Renal cortex interstitium (tissue), 11 donors: ENCODE measurements around the gene AFTPH. TPM values are rescaled to one million over a fixed set of nuclear protein-coding genes. Genes with fewer than 3 reads are reported as not detected.

Experiments used
- DNase-seq, 11 donors: peaks; one replicate each; pipeline ENCODE4 v3.0.0-alpha.2; 2013; ENCODE audit warnings: low read depth in 9 of 11, low spot score in 4 of 11; ENCODE audit errors: extremely low read depth in 1 of 11
- polyA plus RNA-seq, 3 donors: library from polyadenylated mRNA; unstranded; fragments of 120-200 nt; gene quantifications; one replicate each; pipeline ENCODE4 v1.2.1, GENCODE V29; 2013; ENCODE audit not compliant: insufficient read length in 3 of 3

The AFTPH gene
- polyA plus RNA-seq, 3 donors: 62.6 to 83.4 (median 68.0) TPM

DNA sequence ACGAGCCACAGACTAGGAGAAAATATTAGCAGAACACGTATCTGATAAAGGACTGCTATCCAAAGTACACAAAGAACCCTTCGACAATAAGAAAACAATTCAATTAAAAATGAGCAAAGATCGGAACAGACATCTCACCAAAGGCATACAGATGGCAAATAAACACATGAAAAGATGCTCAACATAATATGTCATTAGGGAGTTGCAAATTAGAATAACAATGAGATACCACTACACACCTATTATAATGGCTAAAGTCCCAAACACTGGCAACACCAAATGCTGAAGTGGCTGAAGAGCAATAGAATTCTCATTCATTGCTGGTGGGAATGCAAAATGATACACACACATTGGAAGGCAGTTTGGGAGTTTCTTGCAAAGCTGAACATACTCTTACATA is 96.5 kb downstream of the AFTPH start:
- no peak for DNase-seq

DNA sequence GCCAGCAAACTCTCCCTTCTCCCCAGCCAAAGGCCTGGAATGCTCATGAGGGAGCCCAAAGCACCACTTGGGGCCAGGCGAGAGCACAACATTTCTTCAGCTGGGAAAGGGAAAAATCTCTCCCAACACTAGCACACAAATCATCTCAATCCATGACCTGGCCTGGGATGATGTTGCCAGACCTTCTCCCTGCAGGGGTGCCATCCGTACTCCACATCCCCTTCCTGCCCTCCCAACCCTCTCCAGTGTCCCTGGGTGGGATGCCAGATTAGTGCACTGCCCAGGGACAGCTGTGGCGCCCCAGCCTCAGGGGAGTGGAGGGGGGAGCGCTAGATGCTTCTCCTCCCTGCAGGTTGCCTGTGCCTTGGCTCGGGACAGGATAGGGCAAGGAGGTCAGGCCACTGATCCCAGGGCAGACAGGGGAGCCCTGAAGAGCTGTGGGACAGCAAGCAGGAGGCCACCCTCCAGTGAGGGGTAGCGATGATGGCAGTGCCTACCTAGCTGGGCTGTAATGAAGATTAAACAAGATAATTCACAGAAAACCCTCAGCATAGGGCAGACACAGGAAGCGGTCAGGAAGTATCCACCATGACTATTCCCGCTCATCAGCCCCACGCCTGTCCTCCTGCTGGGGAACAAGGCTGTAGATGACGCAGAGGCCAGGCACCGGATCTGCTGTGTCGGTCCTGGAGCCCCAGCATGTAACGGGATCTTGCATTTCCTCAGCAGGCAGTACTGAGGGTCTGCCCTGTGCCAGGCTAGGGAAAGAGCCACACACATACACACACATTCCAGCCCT is 98.5 kb downstream of the AFTPH start:
- no peak for DNase-seq

DNA sequence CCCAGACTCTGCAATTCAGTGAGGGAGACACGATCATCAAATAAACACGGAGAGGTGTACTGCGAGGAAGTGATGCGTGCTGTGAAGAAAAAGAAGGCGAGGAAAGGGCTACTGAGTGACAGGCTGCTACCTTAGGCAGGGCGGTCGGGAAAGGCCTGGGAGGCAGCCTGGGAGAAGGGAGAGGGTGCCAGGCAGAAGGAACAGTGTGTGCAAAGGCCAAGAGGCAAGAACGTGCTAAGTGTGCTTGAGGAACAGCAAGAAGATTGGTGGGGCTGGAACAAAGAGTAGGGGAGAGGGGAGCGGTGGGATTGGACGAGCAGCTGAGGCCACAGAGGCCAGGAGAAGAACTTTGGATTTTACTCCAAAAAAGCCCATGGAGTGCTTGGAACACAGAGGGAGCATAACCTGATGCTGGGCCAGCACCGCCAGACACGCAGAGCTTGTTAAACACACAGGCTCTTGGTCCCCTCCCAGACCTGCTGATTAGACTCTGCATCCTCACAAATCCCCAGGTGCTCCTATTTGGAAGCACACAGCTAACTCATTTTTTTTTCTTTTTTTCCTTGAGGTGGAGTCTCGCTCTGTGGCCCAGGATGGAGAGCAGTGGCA is 99.2 kb downstream of the AFTPH start:
- no peak for DNase-seq

DNA sequence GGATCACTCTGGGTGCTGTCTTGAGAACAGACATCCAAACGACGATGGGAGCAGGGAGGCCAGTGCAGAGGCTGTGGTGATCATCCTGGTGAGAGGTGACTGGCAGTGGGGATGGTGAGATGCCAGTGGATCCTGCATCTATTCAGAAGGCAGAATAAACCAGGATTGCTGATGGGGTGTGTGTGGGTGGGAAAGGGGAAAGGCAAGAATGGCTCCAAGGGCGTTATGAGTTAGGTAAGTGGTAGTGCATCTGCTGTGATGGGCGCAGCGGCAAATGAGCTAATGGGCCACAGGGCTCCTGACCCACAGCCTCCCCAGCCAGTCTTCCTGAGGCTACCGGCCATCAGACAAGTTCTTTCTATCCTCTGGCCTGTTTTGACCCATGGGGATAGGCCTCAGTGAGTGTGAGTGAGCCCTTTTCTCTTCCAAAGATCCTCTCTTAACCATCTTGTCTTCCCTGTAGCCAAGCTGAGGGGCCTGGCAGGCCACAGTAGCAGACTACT is 100.0 kb downstream of the AFTPH start:
- no peak for DNase-seq

DNA sequence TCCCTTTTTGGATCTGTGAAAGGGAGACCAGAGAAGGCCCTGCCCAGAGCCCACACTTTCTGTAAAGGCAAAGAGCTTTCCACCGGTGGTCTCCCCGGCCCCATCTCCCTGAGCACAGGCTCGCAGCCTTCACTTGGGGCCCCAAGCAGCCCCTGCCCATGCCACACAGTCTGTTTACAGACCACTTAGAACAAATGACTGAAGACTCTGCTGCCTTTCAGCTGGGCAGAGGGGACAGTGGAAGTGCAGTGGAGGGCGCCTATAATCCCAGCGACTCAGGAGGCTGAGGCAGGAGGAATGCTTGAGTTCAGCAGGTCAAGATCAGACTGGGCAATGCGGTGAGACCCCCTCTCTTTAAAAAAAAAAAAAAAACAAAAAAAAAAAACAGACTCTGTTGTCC is 100.7 kb downstream of the AFTPH start:
- no peak for DNase-seq

DNA sequence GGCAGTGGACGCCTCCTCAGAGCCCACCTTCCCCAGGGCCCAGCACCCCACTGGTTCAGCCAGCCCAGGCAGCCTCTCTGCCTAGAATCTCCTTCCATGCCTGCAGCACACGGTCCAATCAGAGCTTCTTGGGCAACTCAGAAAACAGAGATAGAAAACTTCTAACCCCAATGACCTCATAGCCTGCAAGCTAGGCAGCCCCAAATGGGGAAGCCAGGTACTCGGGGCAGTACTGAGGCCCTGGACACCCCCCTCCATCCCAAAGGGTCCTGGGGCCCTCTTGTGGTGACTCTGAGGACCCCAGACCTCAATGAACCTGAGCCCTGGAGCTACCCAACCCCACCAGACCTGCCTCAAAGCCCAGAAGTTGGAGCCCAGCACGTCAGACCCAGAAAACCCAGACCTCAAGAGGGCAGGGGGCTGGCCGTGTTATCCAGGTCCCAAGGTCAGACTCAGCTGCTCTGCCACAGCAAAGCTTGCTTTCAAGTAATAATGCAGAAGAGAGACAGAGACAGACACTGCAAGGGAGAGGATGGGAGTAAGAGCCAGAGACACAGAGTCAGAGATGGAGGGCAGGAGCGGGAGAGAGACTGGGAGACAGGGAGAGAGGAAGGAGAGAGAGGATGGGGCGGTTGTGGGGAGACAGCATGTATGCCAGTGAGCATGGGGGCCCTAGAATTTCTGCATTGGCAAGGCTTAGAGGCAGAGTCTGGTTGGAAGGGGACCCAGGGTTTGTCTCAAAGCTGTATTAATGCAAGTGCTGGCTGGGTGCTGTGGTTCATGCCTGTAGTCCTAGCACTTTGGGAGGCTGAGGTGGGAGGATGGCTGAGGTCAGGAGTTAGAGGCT is 101.4 kb downstream of the AFTPH start:
- DNase-seq: no peak

DNA sequence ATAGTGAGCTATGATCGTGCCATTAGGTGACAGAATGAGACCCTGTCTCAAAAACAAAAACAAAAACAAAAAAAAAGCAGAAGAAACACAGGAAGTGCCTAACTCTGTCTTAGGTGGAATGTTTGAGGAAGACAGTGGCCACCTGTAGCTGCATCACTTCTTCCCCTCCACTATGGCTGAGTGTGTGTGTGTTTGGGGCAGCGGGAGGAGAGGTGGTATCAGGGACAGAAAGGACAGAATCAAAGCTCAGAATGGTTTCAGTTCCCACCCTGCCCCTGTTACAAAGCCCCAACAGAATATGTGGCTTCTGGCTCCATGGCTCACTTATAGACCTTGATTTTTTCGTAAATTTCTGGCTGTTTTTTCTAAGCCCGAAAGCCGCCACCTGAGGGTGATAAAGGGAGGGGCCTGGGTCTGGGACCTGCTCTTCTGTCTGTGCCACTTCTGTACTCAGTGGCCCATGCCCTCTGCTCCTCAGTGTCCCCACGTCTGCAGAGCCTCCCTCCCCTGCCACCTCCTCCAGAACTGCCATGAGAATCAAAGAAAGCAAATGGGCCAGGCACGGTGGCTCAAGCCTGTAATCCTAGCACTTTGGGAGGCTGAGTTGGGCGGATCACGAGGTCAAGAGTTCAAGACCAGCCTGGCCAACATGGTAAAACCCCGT is 102.2 kb downstream of the AFTPH start:
- DNase-seq: no peak

DNA sequence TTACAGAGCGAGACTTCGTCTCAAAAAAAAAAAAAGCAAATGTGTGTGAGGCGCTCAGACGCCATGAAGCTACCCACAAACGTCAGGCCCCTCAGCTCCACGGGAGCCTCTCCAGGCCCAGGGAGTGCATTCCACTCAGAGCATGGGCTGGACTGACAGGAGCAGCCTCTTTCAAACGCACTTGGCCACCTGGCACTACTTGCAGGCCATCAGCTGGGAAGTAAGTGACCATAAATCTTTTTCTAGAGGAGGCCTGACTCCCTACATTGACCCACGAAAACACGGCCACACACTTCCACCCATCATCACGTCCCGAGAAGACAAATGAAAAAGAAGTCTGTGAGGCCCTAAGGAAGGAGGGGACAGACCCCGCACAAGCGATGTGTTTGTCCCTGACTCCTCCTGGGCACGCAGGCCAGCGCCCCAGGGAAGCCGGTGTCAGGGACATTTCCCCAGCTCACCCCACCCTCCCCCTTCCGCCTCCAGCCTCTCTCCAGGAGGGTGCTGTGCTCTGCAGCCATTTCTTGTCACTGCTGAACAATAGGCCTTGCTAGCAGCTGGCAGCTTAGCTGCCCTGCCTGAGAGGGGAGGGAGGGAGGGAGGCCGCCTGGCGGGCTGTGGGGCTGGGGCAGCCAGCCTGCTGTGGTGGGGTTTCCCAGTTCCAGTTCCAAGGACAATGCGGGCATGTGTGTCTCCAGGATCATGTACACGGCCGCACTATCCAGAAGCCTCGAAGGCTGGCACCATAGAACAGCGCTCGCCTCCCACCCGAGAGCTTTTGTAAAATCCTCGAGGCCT is 103.0 kb downstream of the AFTPH start:
- DNase-seq: no peak

DNA sequence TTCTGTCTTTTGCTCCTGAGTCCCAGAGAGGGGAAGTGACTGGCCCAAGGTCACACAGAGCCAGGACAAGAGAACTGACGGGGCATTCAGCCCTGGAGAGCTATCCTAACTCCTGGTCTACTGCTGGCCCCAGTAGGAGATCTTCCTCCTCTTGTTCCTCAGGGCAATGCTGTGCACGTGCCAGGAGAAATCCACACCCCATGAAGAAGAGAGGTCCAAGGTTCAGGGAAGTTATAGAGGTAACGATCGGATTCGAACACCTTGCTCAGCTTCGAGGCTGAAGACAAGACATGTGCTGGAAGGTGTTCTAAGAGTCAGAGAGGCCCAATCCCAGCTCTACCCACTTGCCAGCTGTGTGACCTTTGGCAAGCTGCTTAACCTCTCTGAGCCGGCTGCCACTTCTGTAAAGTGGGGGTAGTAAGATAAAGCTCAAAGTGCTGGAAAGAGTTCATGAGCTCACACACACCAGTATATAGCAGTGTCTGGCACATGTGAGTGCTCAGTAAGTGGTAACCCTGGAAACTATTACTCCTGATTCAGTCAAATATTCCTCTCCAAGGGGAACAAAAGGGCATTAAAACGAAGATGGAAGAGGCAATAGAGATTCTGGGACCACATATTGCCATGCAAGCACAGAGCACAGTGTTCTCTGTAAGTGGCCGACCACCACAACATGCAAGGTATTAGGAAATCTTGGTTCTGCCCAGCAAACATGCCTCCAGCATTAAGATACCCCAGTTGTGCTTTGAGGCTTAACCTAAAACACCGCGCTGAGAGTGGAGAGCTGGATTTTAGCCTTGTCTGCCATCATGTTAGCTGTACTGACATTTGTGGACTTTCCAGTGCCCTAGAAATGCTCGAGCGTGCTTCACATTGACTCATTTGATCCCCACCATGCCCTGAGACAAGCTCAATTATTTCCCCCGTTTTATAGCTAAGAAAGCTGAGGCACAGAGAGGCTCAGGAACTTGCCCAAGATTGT is 104.0 kb downstream of the AFTPH start:
- DNase-seq: no peak

DNA sequence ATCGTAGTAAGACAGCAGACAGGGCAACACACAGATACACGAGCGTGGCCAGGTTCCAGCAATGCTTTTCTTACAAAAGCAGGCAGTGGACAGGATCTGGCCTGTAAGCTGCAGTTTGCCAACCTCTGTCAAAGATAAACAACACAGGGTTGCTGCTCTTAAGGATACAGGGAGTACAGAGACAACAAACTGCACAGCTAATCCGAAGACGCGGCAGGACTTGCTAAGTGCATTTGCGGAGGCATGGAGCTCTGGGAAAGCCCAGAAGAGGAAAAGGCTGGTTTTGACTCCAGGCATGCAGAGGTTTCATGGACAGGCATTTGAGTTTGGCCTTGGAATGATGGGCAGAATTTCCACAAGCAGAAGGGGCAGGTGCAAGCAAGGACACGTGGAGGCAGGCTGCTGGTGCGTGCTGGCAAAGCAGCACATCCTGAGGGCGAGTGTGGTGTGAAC is 105.2 kb downstream of the AFTPH start:
- no peak for DNase-seq

DNA sequence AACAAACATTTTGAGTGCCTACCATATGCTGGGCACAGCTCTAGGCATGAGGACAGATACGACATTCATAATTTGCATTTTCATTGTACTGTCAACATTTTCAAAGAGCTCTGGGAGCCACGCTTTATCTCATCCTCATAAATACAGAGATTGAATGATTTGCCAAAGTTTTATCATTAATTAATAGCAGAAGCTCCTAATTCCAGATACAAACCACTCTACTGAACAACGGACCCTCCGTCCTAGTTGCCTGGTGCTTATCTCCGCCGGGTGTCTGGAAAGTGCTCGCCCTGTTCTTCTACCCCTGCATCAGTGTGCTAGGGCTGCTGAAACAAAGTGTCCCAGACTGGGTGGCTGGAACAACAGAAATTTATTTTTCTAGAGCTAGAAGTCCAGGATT is 105.7 kb downstream of the AFTPH start:
- DNase-seq: no peak

DNA sequence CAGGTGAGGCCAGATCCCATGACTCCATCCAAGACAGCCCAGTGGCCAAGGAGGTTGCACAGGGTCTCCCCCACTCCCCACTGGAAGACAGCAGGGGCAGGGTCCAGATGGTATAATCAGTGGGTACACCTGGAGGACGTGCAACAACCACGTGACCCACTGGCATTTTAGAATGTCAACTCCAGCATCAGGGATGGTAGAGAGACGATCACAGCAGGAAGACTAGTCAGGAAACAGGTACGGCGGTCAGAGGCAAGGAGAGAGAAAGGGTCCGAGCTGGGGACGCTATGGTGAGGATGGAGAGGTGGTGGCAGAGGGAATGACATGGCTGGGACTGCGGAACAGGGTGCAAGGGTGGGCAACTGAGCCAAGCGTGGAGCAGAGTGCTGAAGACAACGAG is 106.6 kb downstream of the AFTPH start:
- DNase-seq: no peak

DNA sequence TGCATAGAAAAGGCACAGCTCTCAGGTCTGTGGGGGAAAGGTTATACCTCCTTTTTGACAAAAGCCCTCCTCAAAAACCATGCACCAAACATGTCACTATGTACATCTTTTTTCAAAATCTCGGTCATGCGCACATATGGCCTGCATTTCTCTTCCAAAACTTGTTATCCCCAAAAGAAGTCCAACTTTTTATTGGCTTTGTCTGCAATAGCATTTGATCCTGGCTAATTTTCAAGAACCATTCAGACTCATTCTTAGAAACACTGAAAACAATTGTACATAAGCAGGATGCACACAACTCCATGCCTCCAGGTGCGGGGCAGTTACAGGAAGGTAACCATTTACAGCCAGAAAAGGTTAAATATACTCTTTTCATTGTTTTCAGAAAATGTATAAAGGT is 107.6 kb downstream of the AFTPH start:
- no peak for DNase-seq

DNA sequence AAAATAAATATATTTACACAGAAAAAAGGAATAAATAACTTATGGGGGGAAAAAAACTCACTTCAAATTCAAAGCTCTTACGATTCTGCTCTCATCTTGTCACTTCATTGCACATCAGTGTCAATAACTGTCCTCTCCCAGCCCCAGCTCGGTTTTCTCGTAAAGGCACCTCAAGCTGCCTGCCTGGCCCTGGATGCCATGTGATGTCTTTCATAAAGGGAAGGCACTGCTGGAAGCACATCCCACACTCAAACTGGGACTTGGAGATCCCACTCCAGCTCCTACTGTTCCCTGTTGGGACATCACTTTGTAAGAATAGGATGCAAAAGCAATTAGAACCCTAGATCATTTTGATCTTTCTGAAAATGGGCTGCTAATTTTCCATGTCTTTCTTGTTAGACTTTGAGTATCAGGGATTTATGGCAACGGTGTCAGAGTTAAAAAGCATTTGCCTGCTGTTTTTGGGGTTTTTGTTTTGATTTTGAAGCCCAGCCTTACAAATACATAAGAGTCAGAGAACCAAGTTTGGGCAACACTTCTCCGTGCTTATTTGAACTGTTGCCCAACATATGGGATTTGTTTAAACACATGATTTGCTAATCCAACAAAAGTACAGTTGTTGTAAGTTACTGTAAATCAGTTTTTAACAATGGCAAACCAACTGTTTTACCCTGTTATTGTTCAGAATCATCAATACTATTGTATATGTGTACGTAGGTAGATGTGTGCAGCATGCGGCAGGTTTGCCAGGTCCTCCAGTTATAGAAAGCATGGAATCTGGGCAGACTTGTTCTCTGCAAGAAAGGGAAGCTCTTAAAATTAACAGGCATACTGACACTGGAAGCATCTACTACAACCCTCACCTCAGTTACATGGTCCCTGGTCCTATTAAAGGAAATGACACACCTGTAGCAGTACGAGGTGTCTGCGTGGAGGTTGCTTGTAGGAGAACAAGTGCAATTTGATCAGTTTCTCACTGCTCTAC is 109.0 kb downstream of the AFTPH start:
- DNase-seq: no peak

DNA sequence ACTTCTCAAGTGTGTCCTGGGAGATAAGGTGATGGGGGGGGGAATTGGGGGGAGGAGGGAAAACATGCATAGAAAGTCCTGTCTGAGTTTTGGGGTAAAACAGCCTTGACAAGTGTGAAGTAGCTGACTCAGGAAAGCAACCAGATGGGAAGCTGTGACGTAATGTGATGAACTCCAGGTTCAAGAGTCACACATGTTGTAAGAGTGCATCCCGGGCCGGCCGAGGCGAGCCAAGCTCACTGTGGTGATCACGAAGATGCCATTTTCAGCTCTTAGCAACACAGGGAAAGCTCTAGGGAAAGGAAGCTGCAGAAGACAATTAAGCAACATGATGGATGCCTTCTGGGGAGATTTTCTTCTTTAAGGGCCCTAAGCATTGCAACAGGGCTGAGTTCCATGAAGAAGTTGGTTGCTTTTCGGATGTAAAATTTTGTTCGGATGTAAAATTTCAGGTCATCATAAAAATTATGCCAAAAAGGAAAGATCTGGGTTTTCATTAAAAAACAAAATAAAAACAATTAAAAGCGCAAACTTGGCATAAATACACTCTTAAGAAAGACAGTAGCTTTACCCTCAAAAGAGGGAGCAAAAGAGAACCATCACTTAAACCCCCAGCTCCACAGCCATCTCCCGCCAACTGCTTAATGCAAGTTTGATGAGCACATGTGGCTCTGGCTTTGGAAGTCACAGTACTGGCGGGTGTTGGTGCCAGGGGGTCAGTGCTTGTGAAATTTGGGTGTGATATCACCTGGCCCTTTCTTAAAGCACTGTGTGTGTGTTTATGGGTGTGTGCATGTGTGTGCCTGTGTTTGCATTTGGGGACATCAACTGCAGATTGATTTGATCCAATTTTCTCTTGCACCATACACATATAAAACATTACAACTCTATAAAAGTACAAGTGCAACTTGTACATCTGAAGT is 110.5 kb downstream of the AFTPH start:
- DNase-seq: no peak
